Ovary (tissue), 9 donors: ENCODE data around the gene C1QTNF12. TPM values are rescaled to one million over a fixed set of nuclear protein-coding genes. Genes with fewer than 3 reads are reported as not detected.
"Not testable (repeated sequence)": the region's sequence is repeated elsewhere in the genome, so short reads cannot be mapped to it uniquely, and the experiment has no call there.

Source experiments
- DNase-seq, 5 donors: peaks; one replicate each; pipeline ENCODE4 v3.0.0-alpha.2; 2019 to 2020
- H3K27ac ChIP-seq, 2 donors: fragments of 200-600 bp; one replicate each; pipeline versions ENCODE4 v1.5.1 to v1.8.0; 2019 to 2022
- H3K27me3 ChIP-seq: fragments of 200-600 bp; one replicate; pipeline ENCODE4 v1.8.0; 2022
- H3K36me3 ChIP-seq: fragments of 200-600 bp; sonication (generic); one replicate; pipeline ENCODE4 v1.5.1; 2019
- H3K4me1 ChIP-seq: one replicate; pipeline ENCODE4 v1.8.1; 2013; ENCODE audit warnings: mild to moderate bottlenecking, moderate library complexity; ENCODE audit not compliant: insufficient read depth
- H3K4me3 ChIP-seq: fragments of 200-600 bp; sonication (generic); one replicate; pipeline ENCODE4 v1.5.1; 2017
- H3K9me3 ChIP-seq, 2 donors: fragments of 200-600 bp in 1 of 2; sonication (generic) in 1 of 2; one replicate each; pipeline versions ENCODE4 v1.5.1 to v1.8.1; 2013 to 2019; ENCODE audit warnings: mild to moderate bottlenecking in 1 of 2, moderate library complexity in 1 of 2
- CTCF ChIP-seq, 3 donors: fragments of 450-650 bp in 2 of 3; fragments of 200-600 bp in 1 of 3; IDR thresholded peaks; one replicate each; pipeline versions ENCODE4 v1.5.1 to v1.8.0; 2016 to 2022; ENCODE audit warnings: antibody characterized with exemption in 3 of 3, mild to moderate bottlenecking in 1 of 3
- EP300 ChIP-seq: sonication (generic); formaldehyde crosslinking; IDR thresholded peaks from one replicate; pipeline ENCODE4 v1.6.1; 2017; ENCODE audit warnings: antibody characterized with exemption
- POLR2A ChIP-seq: fragments of 450-650 bp; IDR thresholded peaks from one replicate; pipeline ENCODE4 v1.6.1; 2017; ENCODE audit warnings: antibody characterized with exemption, mild to moderate bottlenecking, moderate library complexity
- WGBS, 3 donors: extraction: QIAGEN DNeasy Blood & Tissue Kit in 1 of 3; methylation state at CpG; one replicate each; pipeline versions ENCODE4 v1.1.5 to v1.1.7; 2013 to 2017; 5-methylcytosine and 5-hydroxymethylcytosine counted together
- intact Hi-C, 4 donors: fragments of 100-400 bp; cut with DNase I; formaldehyde crosslinking; loops; one replicate each; pipeline versions ENCODE4 v1.11.0 to v1.15.1; 2022 to 2023
- microRNA-seq, 3 donors: library from miRNA; unstranded; fragments of <30 nt; microRNA quantifications; one replicate each; pipeline versions ENCODE4 to v1.2.0, GENCODE V29; 2019 to 2020
- polyA plus RNA-seq, 2 donors: library from polyadenylated mRNA; stranded (reverse); fragments of 200-250 nt in 1 of 2; fragments of 350-450 nt in 1 of 2; fragmentation: Illumina TruSeq in 1 of 2; extraction: RNeasy Lipid Tissue Mini Kit (QIAGEN cat#74804) in 1 of 2; gene quantifications; one replicate each; pipeline ENCODE4 v1.2.3, GENCODE V29; 2013 to 2014
- small RNA-seq: library from RNA; depleted of rRNA; stranded (forward); fragments of <200 nt; gene quantifications from one replicate; pipeline ENCODE3, GENCODE V24; 2016
- total RNA-seq, 7 donors: library from RNA; depleted of rRNA in 2 of 7; stranded (reverse); fragments of >200 nt in 2 of 7; fragmentation: NEBNext Ultra II Directional in 3 of 7; extraction: Animal tissue kit (Norgen Biotek cat#: 25700) in 3 of 7; gene quantifications; one replicate each; pipeline versions ENCODE4 v1.1.0 to v1.2.4, GENCODE V29; 2016 to 2023
- donor health status: DM: no; HTN: no; CAD: no; lungs with moderate emphysema.
- donor health status: DM: no; HTN: no; CAD: no.
- donor health status: Bipolar disorder and iron deficiency.
- donor health status: DM: yes; HTN: yes; CAD: no.
- donor health status: DM: no; HTN: no; CAD: no.
- donor health status: DM: yes; HTN: yes; CAD: no.

The C1QTNF12 gene
- total and polyA plus RNA-seq, 9 donors = 0.92 to 4.8 (median 1.4) TPM; not detected in 1

GRCh38 chr1:1197188-1197500 is 49.4 kb downstream of the C1QTNF12 start:
- intact Hi-C loops = no loop called here
- DNase-seq = peak in 1 of 5 donors; percentile 10
- Histone ChIP-seq H3K36me3 (no peaks in the 10 kb centered on the region), H3K4me1 (no peaks in the 10 kb centered on the region), H3K9me3 (peaks cover 0 to 8% of the 10 kb centered on the region in 2 donors), H3K4me3 (no peak overlapping the region), H3K27me3 (no peaks in the 10 kb centered on the region), H3K27ac (no peak overlapping the region)
- WGBS, 3 donors = 77 to 90% (median 80%) methylated on average over 8 of the region's 8 CpGs
- TF ChIP-seq CTCF (IDR thresholded peaks at IDR 0.05) (no peak), EP300 (no peak), POLR2A (no peak)

- no peak for TF ChIP-seq POLR2A
- no peak for TF ChIP-seq CTCF (IDR thresholded peaks at IDR 0.05)
- no peak for TF ChIP-seq EP300
- DNase-seq = peak in 1 of 5 donors; percentile 7
- H3K4me1 ChIP-seq = no peaks in the 10 kb centered on the region
- H3K36me3 ChIP-seq = no peaks in the 10 kb centered on the region
- 69 to 73% (median 70%) methylated on average over 13 of the region's 13 CpGs for WGBS, 3 donors
- intact Hi-C loops = no loop called here
- H3K27ac ChIP-seq = no peak overlapping the region
- H3K9me3 ChIP-seq = peaks cover 0 to 11% of the 10 kb centered on the region in 2 donors
- H3K4me3 ChIP-seq = no peak overlapping the region
- no peaks in the 10 kb centered on the region for H3K27me3 ChIP-seq
Observed at GRCh38 chr1:1196431-1197187, 49.9 kb downstream of the C1QTNF12 start.

GRCh38 chr1:1195726-1196125 is 50.8 kb downstream of the C1QTNF12 start:
- H3K4me3 ChIP-seq = not testable (repeated sequence)

GRCh38 chr1:1194723-1195122 is 51.8 kb downstream of the C1QTNF12 start:
- Histone ChIP-seq H3K9me3 (peaks cover 0 to 15% of the 10 kb centered on the region in 2 donors), H3K4me1 (no peaks in the 10 kb centered on the region), H3K36me3 (no peaks in the 10 kb centered on the region), H3K27ac (no peak overlapping the region), H3K4me3 (no peak overlapping the region), H3K27me3 (no peaks in the 10 kb centered on the region)
- TF ChIP-seq EP300 (no peak), CTCF (IDR thresholded peaks at IDR 0.05) (no peak), POLR2A (no peak)
- intact Hi-C loops = no loop called here
- no peak for DNase-seq
- 59 to 86% (median 83%) methylated on average over 3 of the region's 3 CpGs for WGBS, 3 donors

More at GRCh38 chr1:1195726-1196125, 50.8 kb downstream of the C1QTNF12 start:
- H3K36me3 ChIP-seq, DNase-seq, H3K4me1 ChIP-seq, intact Hi-C loops, H3K27ac ChIP-seq, H3K27me3 ChIP-seq: not testable (repeated sequence)
- H3K9me3 ChIP-seq = peaks cover 0 to 15% of the 10 kb centered on the region in 2 donors
- 89 to 94% (median 94%) methylated on average over 6 of the region's 6 CpGs for WGBS, 3 donors

Small RNA genes within 50 kb of the gene (microRNA-seq; reads per million reads assigned to microRNA genes)
- 0.18 to 3.5 (median 0.75) reads per million in 3 donors for gene MIR6726

Small RNA genes within 50 kb of the gene (small RNA-seq; reads per million reads assigned to genes)
- gene MIR6726 = not detected

Other genes starting within 250 kb of the C1QTNF12 start
- 10 to 100 TPM in 3 of 7 donors, 1 to 10 TPM in 4; 4.5 to 76.2 (median 6.1) TPM for gene HES4, start 246.6 kb downstream of the C1QTNF12 start, total RNA-seq
- 1 to 10 TPM in 1 of 2 donors, not detected in 1; 8.4 TPM for gene HES4, start 246.6 kb downstream of the C1QTNF12 start, polyA plus RNA-seq
- gene ISG15, start 233.2 kb downstream of the C1QTNF12 start, total RNA-seq = 10 to 100 TPM in 6 of 7 donors, 1 to 10 TPM in 1; 7.8 to 37.3 (median 11.4) TPM
- 10 to 100 TPM in 1 of 2 donors, not detected in 1; 83.5 TPM for gene ISG15, start 233.2 kb downstream of the C1QTNF12 start, polyA plus RNA-seq
- 100 to 1,000 TPM in 1 of 7 donors, 10 to 100 TPM in 6; 10.0 to 138 (median 14.4) TPM for gene AGRN, start 226.6 kb downstream of the C1QTNF12 start, total RNA-seq
- 10 to 100 TPM in 1 of 2 donors, 1 to 10 TPM in 1; 2.7 to 13.6 TPM for gene AGRN, start 226.6 kb downstream of the C1QTNF12 start, polyA plus RNA-seq
- under 1 TPM in 2 of 7 donors, not detected in 5; 0.36 to 0.92 TPM for gene RNF223, start 172.4 kb downstream of the C1QTNF12 start, total RNA-seq
- not detected for gene RNF223, start 172.4 kb downstream of the C1QTNF12 start, polyA plus RNA-seq
- 10 to 100 TPM in 4 of 7 donors, 1 to 10 TPM in 3; 5.3 to 22.1 (median 10.7) TPM for gene C1orf159, start 130.6 kb downstream of the C1QTNF12 start, total RNA-seq
- gene C1orf159, start 130.6 kb downstream of the C1QTNF12 start, polyA plus RNA-seq = 1 to 10 TPM in 1 of 2 donors, under 1 TPM in 1; 0.28 to 8.5 TPM
- 1 to 10 TPM in 3 of 7 donors, under 1 TPM in 2, not detected in 2; 0.60 to 7.0 (median 1.1) TPM for gene TTLL10, start 72.8 kb downstream of the C1QTNF12 start, total RNA-seq
- not detected for gene TTLL10, start 72.8 kb downstream of the C1QTNF12 start, polyA plus RNA-seq
- gene TNFRSF18, start 40.1 kb downstream of the C1QTNF12 start, total RNA-seq = 1 to 10 TPM in 1 of 7 donors, under 1 TPM in 2, not detected in 4; 0.23 to 1.4 (median 0.41) TPM
- gene TNFRSF18, start 40.1 kb downstream of the C1QTNF12 start, polyA plus RNA-seq = under 1 TPM in 1 of 2 donors, not detected in 1; 0.10 TPM
- gene TNFRSF4, start 32.6 kb downstream of the C1QTNF12 start, total RNA-seq = 1 to 10 TPM in 3 of 7 donors, under 1 TPM in 4; 0.37 to 1.8 (median 0.71) TPM
- 1 to 10 TPM in 1 of 2 donors, not detected in 1; 2.5 TPM for gene TNFRSF4, start 32.6 kb downstream of the C1QTNF12 start, polyA plus RNA-seq
- 100 to 1,000 TPM in 4 of 7 donors, 10 to 100 TPM in 3; 57.1 to 145 (median 116) TPM for gene SDF4, start 14.7 kb downstream of the C1QTNF12 start, total RNA-seq
- gene SDF4, start 14.7 kb downstream of the C1QTNF12 start, polyA plus RNA-seq = 100 to 1,000 TPM in 1 of 2 donors, 10 to 100 TPM in 1; 32.5 to 128 TPM
- 10 to 100 TPM; 13.0 to 21.9 (median 18.0) TPM for gene B3GALT6, start 14.5 kb downstream of the C1QTNF12 start, total RNA-seq
- 1 to 10 TPM; 7.0 to 9.4 TPM for gene B3GALT6, start 14.5 kb downstream of the C1QTNF12 start, polyA plus RNA-seq
- gene UBE2J2, start 27.1 kb upstream of the C1QTNF12 start, total RNA-seq = 10 to 100 TPM; 35.8 to 55.6 (median 49.3) TPM
- gene UBE2J2, start 27.1 kb upstream of the C1QTNF12 start, polyA plus RNA-seq = 10 to 100 TPM; 36.0 to 40.4 TPM
- gene SCNN1D, start 33.7 kb upstream of the C1QTNF12 start, total RNA-seq = 10 to 100 TPM in 1 of 7 donors, 1 to 10 TPM in 6; 6.3 to 10.2 (median 9.1) TPM
- 1 to 10 TPM in 1 of 2 donors, under 1 TPM in 1; 0.27 to 7.9 TPM for gene SCNN1D, start 33.7 kb upstream of the C1QTNF12 start, polyA plus RNA-seq
- gene ACAP3, start 61.2 kb upstream of the C1QTNF12 start, total RNA-seq = 10 to 100 TPM; 23.1 to 62.4 (median 46.4) TPM
- gene ACAP3, start 61.2 kb upstream of the C1QTNF12 start, polyA plus RNA-seq = 10 to 100 TPM in 1 of 2 donors, 1 to 10 TPM in 1; 3.5 to 33.4 TPM
- 10 to 100 TPM; 12.5 to 27.6 (median 21.7) TPM for gene PUSL1, start 61.9 kb upstream of the C1QTNF12 start, total RNA-seq
- 10 to 100 TPM in 1 of 2 donors, under 1 TPM in 1; 0.18 to 14.7 TPM for gene PUSL1, start 61.9 kb upstream of the C1QTNF12 start, polyA plus RNA-seq
- 100 to 1,000 TPM; 102 to 135 (median 109) TPM for gene INTS11, start 77.9 kb upstream of the C1QTNF12 start, total RNA-seq
- gene INTS11, start 77.9 kb upstream of the C1QTNF12 start, polyA plus RNA-seq = 100 to 1,000 TPM in 1 of 2 donors, 10 to 100 TPM in 1; 72.6 to 119 TPM
- 10 to 100 TPM; 13.8 to 21.0 (median 14.8) TPM for gene CPTP, start 78.1 kb upstream of the C1QTNF12 start, total RNA-seq
- 10 to 100 TPM in 1 of 2 donors, 1 to 10 TPM in 1; 2.4 to 18.3 TPM for gene CPTP, start 78.1 kb upstream of the C1QTNF12 start, polyA plus RNA-seq
- under 1 TPM in 6 of 7 donors, not detected in 1; 0.07 to 0.40 (median 0.23) TPM for gene TAS1R3, start 84.6 kb upstream of the C1QTNF12 start, total RNA-seq
- under 1 TPM in 1 of 2 donors, not detected in 1; 0.24 TPM for gene TAS1R3, start 84.6 kb upstream of the C1QTNF12 start, polyA plus RNA-seq
- gene DVL1, start 102.7 kb upstream of the C1QTNF12 start, total RNA-seq = 10 to 100 TPM; 38.0 to 85.2 (median 64.9) TPM
- 10 to 100 TPM in 1 of 2 donors, 1 to 10 TPM in 1; 2.1 to 51.2 TPM for gene DVL1, start 102.7 kb upstream of the C1QTNF12 start, polyA plus RNA-seq
- 100 to 1,000 TPM in 5 of 7 donors, 10 to 100 TPM in 2; 63.8 to 206 (median 131) TPM for gene MXRA8, start 111.8 kb upstream of the C1QTNF12 start, total RNA-seq
- gene MXRA8, start 111.8 kb upstream of the C1QTNF12 start, polyA plus RNA-seq = 100 to 1,000 TPM in 1 of 2 donors, 10 to 100 TPM in 1; 40.3 to 193 TPM
- 10 to 100 TPM; 63.7 to 94.0 (median 73.2) TPM for gene AURKAIP1, start 128.5 kb upstream of the C1QTNF12 start, total RNA-seq
- 10 to 100 TPM in 1 of 2 donors, 1 to 10 TPM in 1; 6.0 to 81.3 TPM for gene AURKAIP1, start 128.5 kb upstream of the C1QTNF12 start, polyA plus RNA-seq
- gene CCNL2, start 152.6 kb upstream of the C1QTNF12 start, total RNA-seq = 100 to 1,000 TPM; 159 to 245 (median 196) TPM
- 100 to 1,000 TPM in 1 of 2 donors, 10 to 100 TPM in 1; 71.1 to 217 TPM for gene CCNL2, start 152.6 kb upstream of the C1QTNF12 start, polyA plus RNA-seq
- gene MRPL20, start 160.6 kb upstream of the C1QTNF12 start, total RNA-seq = 100 to 1,000 TPM in 1 of 7 donors, 10 to 100 TPM in 6; 79.9 to 130 (median 93.1) TPM
- gene MRPL20, start 160.6 kb upstream of the C1QTNF12 start, polyA plus RNA-seq = 100 to 1,000 TPM; 113 to 120 TPM
- gene ANKRD65, start 174.6 kb upstream of the C1QTNF12 start, total RNA-seq = 10 to 100 TPM in 5 of 7 donors, 1 to 10 TPM in 2; 4.5 to 48.8 (median 16.4) TPM
- 10 to 100 TPM in 1 of 2 donors, 1 to 10 TPM in 1; 5.0 to 13.3 TPM for gene ANKRD65, start 174.6 kb upstream of the C1QTNF12 start, polyA plus RNA-seq
- 10 to 100 TPM; 11.1 to 73.5 (median 44.9) TPM for gene VWA1, start 189.0 kb upstream of the C1QTNF12 start, total RNA-seq
- gene VWA1, start 189.0 kb upstream of the C1QTNF12 start, polyA plus RNA-seq = 10 to 100 TPM in 1 of 2 donors, under 1 TPM in 1; 0.20 to 14.2 TPM
- gene ATAD3C, start 203.0 kb upstream of the C1QTNF12 start, total RNA-seq = 1 to 10 TPM in 6 of 7 donors, under 1 TPM in 1; 0.53 to 5.3 (median 3.6) TPM
- 1 to 10 TPM in 1 of 2 donors, under 1 TPM in 1; 0.83 to 4.3 TPM for gene ATAD3C, start 203.0 kb upstream of the C1QTNF12 start, polyA plus RNA-seq
- 10 to 100 TPM; 13.1 to 26.5 (median 19.6) TPM for gene ATAD3B, start 225.0 kb upstream of the C1QTNF12 start, total RNA-seq
- 10 to 100 TPM in 1 of 2 donors, 1 to 10 TPM in 1; 1.0 to 15.0 TPM for gene ATAD3B, start 225.0 kb upstream of the C1QTNF12 start, polyA plus RNA-seq